Muscle of leg (tissue), 11 donors: Measurements from ENCODE around the gene HSH2D. TPM values are rescaled to one million over a fixed set of nuclear protein-coding genes. Genes with fewer than 3 reads are reported as not detected.

Source experiments
- DNase-seq: peaks from one replicate; pipeline ENCODE4 v3.0.0; 2013
- H3K27ac ChIP-seq: one replicate; pipeline ENCODE4 v1.5.1; 2013; ENCODE audit warnings: mild to moderate bottlenecking, low read length, control low read depth
- H3K27me3 ChIP-seq: one replicate; pipeline ENCODE4 v1.6.1; 2013; ENCODE audit warnings: low read length; ENCODE audit not compliant: control insufficient read depth, insufficient read depth
- H3K36me3 ChIP-seq: one replicate; pipeline ENCODE4 v1.6.1; 2013; ENCODE audit warnings: low read length; ENCODE audit not compliant: control insufficient read depth, insufficient read depth
- H3K4me1 ChIP-seq: one replicate; pipeline ENCODE4 v1.6.1; 2013; ENCODE audit warnings: low read length; ENCODE audit not compliant: control insufficient read depth, insufficient read depth
- H3K4me3 ChIP-seq: one replicate; pipeline ENCODE4 v1.5.1; 2013; ENCODE audit warnings: low read length, control low read depth
- H3K9me3 ChIP-seq: replicated peaks from 2 replicates; pipeline ENCODE4 v1.6.1; 2013; ENCODE audit warnings: low read depth, low read length; ENCODE audit not compliant: control insufficient read depth
- WGBS: methylation state at CpG from one replicate; pipeline ENCODE4 v1.1.5; 2013; ENCODE audit warnings: missing lambda C conversion rate; ENCODE audit not compliant: insufficient coverage; 5-methylcytosine and 5-hydroxymethylcytosine counted together
- polyA plus RNA-seq, 8 donors: library from polyadenylated mRNA; unstranded; fragments of 120-200 nt; gene quantifications; one replicate each; pipeline versions ENCODE4 v1.2.1 to v1.2.3, GENCODE V29; 2013; ENCODE audit warnings: inconsistent platforms in 1 of 8, low replicate concordance in 1 of 8; ENCODE audit not compliant: insufficient read length in 8 of 8, insufficient read depth in 1 of 8
- total RNA-seq: library from RNA; stranded (reverse); fragments of 120-200 nt; gene quantifications from one replicate; pipeline ENCODE4 v1.2.4, GENCODE V29; 2013

The HSH2D gene
- total and polyA plus RNA-seq, 9 donors = 0.13 to 0.78 (median 0.27) TPM

DNA sequence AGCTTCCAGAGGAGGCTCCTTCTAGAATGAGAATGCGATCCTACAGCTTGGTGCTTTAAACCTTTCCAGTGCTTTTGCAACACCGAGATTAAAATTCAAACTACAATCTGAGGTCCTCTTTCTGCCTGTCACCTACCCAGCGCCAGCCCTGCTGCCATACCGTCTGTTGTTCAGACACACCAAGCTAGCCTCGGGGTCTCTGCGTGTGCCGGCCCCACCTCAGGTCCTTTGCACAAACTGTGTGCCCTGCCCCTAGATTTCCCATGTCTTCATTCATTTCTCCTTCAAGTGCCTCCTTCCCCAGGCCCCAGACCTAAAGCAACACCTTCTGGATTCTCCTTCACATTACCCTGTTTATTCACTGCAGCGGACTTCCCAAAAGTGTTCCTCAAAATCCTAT lies 11.1 kb downstream of the HSH2D start:
- no peaks in the 10 kb centered on the region for H3K36me3 ChIP-seq
- no peaks in the 10 kb centered on the region for H3K27me3 ChIP-seq
- H3K4me1 ChIP-seq = no peaks in the 10 kb centered on the region
- H3K27ac ChIP-seq = no peak overlapping the region
- DNase-seq = no peak
- no peaks in the 10 kb centered on the region for H3K9me3 ChIP-seq
- H3K4me3 ChIP-seq = no peak overlapping the region
- 92% methylated on average over 8 of the region's 8 CpGs for WGBS

GRCh38 chr19:16155128-16155527 lies 11.6 kb downstream of the HSH2D start:
- DNase-seq = no peak
- no peak overlapping the region for H3K27ac ChIP-seq
- no peaks in the 10 kb centered on the region for H3K27me3 ChIP-seq
- no peak overlapping the region for H3K4me3 ChIP-seq
- H3K9me3 ChIP-seq = no peaks in the 10 kb centered on the region
- 86% methylated on average over 1 of the region's 1 CpG for WGBS
- no peaks in the 10 kb centered on the region for H3K36me3 ChIP-seq
- H3K4me1 ChIP-seq = no peaks in the 10 kb centered on the region

GRCh38 chr19:16156904-16157303 lies 13.4 kb downstream of the HSH2D start:
- Histone ChIP-seq H3K4me1 (no peaks in the 10 kb centered on the region), H3K27me3 (no peaks in the 10 kb centered on the region), H3K36me3 (no peaks in the 10 kb centered on the region), H3K9me3 (no peaks in the 10 kb centered on the region), H3K4me3 (no peak overlapping the region), H3K27ac (no peak overlapping the region)
- no peak for DNase-seq
- WGBS = 62% methylated on average over 6 of the region's 6 CpGs

GRCh38 chr19:16157601-16158000 lies 14.1 kb downstream of the HSH2D start:
- Histone ChIP-seq H3K27me3 (no peaks in the 10 kb centered on the region), H3K36me3 (no peaks in the 10 kb centered on the region), H3K9me3 (no peaks in the 10 kb centered on the region), H3K4me3 (no peak overlapping the region), H3K4me1 (no peaks in the 10 kb centered on the region), H3K27ac (no peak overlapping the region)
- DNase-seq = no peak
- WGBS = 76% methylated on average over 2 of the region's 10 CpGs

GRCh38 chr19:16159655-16160054 lies 16.2 kb downstream of the HSH2D start:
- Histone ChIP-seq H3K4me3 (no peak overlapping the region), H3K9me3 (no peaks in the 10 kb centered on the region), H3K27ac (no peak overlapping the region), H3K4me1 (no peaks in the 10 kb centered on the region), H3K36me3 (no peaks in the 10 kb centered on the region), H3K27me3 (no peaks in the 10 kb centered on the region)
- DNase-seq = no peak
- WGBS = 76% methylated on average over 3 of the region's 5 CpGs

DNA sequence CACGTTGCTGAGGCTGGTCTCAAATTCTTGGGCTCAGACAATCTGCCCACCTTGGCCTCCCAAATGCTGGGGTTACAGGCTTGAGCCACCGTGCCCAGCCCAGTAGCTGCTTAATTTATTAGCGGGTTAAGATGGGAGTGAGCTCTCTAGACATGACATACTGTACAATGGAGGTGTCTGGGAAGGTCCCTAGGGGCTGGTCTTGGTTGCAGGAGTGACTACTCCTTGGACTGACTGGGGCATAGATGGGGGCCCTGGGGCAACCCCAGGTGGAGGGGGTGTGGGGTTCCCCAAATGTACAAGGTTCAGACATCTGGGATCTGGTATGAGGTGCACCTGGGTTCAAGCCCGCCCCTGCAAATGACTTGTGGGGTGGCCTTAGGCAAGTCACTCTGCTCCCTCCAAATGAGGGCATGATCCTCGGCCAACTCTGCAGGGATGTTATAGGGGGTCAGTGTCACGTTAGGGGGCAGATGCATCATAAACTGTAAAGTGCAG lies 17.0 kb downstream of the HSH2D start:
- Histone ChIP-seq H3K4me3 (no peak overlapping the region), H3K9me3 (no peaks in the 10 kb centered on the region), H3K27ac (no peak overlapping the region), H3K4me1 (no peaks in the 10 kb centered on the region), H3K36me3 (no peaks in the 10 kb centered on the region), H3K27me3 (no peaks in the 10 kb centered on the region)
- no peak for DNase-seq
- WGBS = 100% methylated on average over 2 of the region's 6 CpGs

GRCh38 chr19:16160943-16161560 lies 17.6 kb downstream of the HSH2D start:
- no peaks in the 10 kb centered on the region for H3K36me3 ChIP-seq
- no peak overlapping the region for H3K4me3 ChIP-seq
- H3K27ac ChIP-seq = no peak overlapping the region
- no peaks in the 10 kb centered on the region for H3K27me3 ChIP-seq
- H3K9me3 ChIP-seq = no peaks in the 10 kb centered on the region
- H3K4me1 ChIP-seq = no peaks in the 10 kb centered on the region
- DNase-seq = no peak
- 75% methylated on average over 3 of the region's 14 CpGs for WGBS

DNA sequence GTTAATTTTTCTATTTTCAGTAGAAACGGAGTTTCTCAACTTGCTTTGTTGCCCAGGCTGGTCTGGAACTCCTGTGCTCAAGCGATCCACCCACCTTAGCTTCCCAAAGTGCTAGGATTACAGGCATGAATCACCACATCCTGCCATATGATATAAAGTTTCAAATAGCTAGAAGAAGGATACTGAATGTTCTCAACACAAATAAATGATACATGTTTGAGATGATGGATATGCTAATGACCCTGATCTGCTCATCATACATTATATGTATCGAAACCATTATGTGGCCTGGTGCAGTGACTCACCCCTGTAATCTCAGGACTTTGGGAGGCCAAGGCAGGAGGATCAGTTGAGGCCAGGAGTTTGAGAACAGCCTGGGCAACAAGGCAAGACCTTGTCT lies 18.4 kb downstream of the HSH2D start:
- DNase-seq = no peak
- H3K27ac ChIP-seq = no peak overlapping the region
- H3K4me1 ChIP-seq = no peaks in the 10 kb centered on the region
- no peaks in the 10 kb centered on the region for H3K36me3 ChIP-seq
- no peaks in the 10 kb centered on the region for H3K9me3 ChIP-seq
- H3K4me3 ChIP-seq = no peak overlapping the region
- WGBS = 83% methylated on average over 1 of the region's 3 CpGs
- no peaks in the 10 kb centered on the region for H3K27me3 ChIP-seq

DNA sequence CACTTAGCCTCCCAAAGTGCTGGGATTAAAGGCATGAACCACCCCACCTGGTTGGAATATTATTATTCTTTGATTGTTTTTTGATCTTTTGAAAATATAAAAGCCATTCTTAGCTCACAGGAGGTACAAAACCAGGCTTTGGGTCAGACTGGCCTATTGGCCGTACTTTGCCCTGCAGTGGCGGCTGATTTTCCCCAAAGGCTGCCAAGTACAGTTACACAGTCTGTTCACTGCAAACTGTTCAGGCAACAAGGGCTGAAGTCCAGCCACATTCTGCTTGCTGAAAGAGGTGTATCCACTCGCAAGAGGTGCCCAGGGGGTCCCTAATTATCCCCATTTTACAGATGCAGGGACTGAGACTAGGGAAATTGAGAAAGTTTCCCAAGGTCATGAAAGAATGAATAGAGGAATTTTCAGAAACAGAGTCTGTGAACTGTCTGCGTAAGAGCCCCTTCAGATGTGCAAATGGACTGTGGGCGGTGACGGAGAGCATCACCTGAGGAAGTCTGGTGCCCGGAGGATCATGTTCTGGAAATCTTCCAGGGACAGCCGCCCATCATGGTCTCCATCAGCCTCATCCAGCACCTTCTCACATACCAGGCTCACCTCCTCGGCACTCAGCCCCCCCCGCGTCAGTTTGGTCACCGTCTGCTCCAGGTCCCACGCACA lies 20.9 kb downstream of the HSH2D start:
- Histone ChIP-seq H3K27ac (no peak overlapping the region), H3K4me3 (no peak overlapping the region), H3K36me3 (no peaks in the 10 kb centered on the region), H3K9me3 (no peaks in the 10 kb centered on the region), H3K27me3 (no peaks in the 10 kb centered on the region), H3K4me1 (no peaks in the 10 kb centered on the region)
- WGBS = 82% methylated on average over 7 of the region's 13 CpGs
- no peak for DNase-seq

- WGBS = no CpG with 5 or more reads among the region's 1 CpG
- no peaks in the 10 kb centered on the region for H3K27me3 ChIP-seq
- no peak overlapping the region for H3K4me3 ChIP-seq
- no peak overlapping the region for H3K27ac ChIP-seq
- no peaks in the 10 kb centered on the region for H3K9me3 ChIP-seq
- H3K36me3 ChIP-seq = no peaks in the 10 kb centered on the region
- DNase-seq = no peak
- H3K4me1 ChIP-seq = no peaks in the 10 kb centered on the region
These were observed 22.9 kb downstream of the HSH2D start for GRCh38 chr19:16166417-16166816.
